Neural progenitor cell (in vitro differentiated cells): ENCODE measurements around the gene JAG2.

ENCODE experiments used
- EZH2 ChIP-seq: fragments of 200-600 bp; sonication (generic); IDR thresholded peaks from 2 replicates; pipeline ENCODE4 v1.6.1; 2017; ENCODE audit warnings: antibody characterized with exemption, mild to moderate bottlenecking, moderate library complexity
- EZH2phosphoT487 ChIP-seq: fragments of 200-600 bp; sonication (generic); IDR thresholded peaks from 2 replicates; pipeline ENCODE4 v1.6.1; 2017; ENCODE audit warnings: antibody characterized with exemption
- TF ChIP-seq, protein P1 (sequence below): fragments of 200-600 bp; sonication (generic); IDR thresholded peaks from 2 replicates; pipeline ENCODE4 v1.5.1; 2017; ENCODE audit warnings: antibody characterized with exemption, mild to moderate bottlenecking

DNA sequence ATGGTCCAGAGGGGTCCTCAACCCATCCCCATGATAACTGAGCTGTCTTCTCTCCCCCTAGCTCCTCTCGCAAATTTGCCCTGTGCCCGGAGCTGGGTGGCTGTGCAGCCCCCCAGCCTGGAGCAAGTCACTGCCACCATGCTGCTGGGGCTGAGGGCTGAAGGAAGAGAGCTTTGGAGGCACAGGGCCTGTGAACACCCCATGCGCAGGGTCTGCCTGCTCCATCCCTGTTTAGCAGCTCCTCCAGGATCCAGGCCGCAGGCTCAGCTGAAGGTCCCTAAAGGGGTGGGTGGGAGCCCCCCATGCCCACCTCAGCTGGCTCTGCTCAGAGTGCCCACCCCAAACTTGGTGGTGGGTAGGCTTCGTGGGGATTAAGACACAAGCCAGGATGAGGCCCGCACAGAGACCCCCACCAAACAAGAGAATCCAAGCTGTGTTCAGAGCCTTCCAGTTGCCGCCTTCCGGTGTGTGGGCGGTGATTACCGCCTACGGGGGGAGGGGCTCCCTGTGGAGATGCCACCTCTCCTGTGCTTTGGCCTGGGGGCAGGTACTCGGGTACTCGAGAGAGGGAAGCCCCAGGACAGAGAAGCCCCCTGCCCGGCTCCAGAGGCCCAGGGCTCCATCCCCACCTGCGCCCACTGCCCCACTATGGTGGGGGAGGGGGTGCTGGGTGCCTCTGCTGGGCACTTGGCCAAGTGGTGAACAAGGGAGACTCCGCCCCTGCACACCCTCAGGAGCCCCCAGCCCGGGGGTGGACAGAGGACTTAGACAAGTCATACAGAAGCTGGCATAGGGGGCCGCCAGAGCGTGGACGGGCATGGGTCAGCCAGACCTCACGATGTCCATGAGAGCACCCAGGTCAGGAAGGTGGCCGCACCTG, 1.4 kb upstream of the JAG2 start:
- TF ChIP-seq, protein P1, sequence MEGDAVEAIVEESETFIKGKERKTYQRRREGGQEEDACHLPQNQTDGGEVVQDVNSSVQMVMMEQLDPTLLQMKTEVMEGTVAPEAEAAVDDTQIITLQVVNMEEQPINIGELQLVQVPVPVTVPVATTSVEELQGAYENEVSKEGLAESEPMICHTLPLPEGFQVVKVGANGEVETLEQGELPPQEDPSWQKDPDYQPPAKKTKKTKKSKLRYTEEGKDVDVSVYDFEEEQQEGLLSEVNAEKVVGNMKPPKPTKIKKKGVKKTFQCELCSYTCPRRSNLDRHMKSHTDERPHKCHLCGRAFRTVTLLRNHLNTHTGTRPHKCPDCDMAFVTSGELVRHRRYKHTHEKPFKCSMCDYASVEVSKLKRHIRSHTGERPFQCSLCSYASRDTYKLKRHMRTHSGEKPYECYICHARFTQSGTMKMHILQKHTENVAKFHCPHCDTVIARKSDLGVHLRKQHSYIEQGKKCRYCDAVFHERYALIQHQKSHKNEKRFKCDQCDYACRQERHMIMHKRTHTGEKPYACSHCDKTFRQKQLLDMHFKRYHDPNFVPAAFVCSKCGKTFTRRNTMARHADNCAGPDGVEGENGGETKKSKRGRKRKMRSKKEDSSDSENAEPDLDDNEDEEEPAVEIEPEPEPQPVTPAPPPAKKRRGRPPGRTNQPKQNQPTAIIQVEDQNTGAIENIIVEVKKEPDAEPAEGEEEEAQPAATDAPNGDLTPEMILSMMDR, result no peak
- no peak for TF ChIP-seq EZH2phosphoT487
- no peak for TF ChIP-seq EZH2
